ENCODE measurements around the gene GRIN2A. TPM values are rescaled to one million over a fixed set of nuclear protein-coding genes. Genes with fewer than 3 reads are reported as not detected.

Gene GRIN2A
- total and polyA plus RNA-seq, 2 donors (not counting 3 experiments of a cell fraction or from before 2014, with no cell fraction given) = not detected

DNA sequence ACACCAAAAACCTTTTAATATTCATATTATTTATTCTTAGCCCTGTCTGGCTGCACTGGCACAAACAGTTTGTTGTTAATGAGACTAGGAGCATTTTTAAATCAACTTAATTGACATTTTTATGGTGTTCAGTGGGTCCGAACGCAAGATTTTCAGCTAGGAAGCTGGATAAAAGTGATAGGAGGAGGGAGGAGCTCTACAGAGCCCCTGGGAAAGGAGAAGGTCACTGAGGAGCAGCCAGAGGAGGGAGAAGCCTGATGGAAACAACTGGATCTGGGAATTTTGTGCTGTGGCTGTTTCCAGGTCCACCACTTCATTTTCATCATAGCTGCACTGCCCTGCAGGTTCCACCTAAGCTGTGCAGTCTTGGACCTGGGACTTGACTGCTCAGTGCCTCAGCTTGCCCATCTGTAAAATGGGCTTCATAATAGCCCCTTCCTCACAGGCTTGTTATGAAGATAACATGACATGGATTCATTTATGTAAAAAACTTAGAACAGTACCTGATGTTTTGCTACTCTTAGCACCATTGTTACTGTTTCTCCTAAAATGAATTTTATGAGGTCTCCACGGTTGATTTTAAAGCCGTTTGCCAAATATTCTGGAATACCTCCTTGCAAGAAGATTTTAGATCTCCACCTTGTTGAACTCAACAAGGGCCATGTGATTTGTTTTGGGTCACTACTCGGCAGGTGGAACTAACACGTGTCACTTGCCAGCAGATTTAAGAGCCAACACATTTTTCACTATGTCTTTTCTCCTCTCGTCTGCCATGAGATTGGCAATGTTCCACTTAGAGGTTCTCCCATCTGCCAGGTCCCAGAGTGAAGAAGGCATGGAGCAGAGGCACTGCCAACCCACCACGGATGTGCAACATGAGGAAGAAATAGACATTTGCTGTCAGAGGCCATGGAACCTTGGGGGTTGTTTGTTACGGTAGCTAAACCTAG, 18.7 kb upstream of the GRIN2A start:
- TF ChIP-seq POLR2AphosphoS5 (IDR thresholded peaks at IDR 0.05; ENCODE audit: insufficient read depth, low read depth, low read length) = no peak
- no peak for TF ChIP-seq POLR2A (IDR thresholded peaks at IDR 0.05; ENCODE audit: low read depth, low read length)
- TF ChIP-seq GATA2 (IDR thresholded peaks at IDR 0.05; ENCODE audit: insufficient read depth, insufficient read length, low read depth, low read length) = no peak
- no peak for TF ChIP-seq JUN (IDR thresholded peaks at IDR 0.05; ENCODE audit: borderline replicate concordance, insufficient read depth, insufficient read length, low read depth)
- TF ChIP-seq FOS (IDR thresholded peaks at IDR 0.05; ENCODE audit: borderline replicate concordance, insufficient read depth, low read length) = no peak
- no peak for TF ChIP-seq MAX (IDR thresholded peaks at IDR 0.05; ENCODE audit: insufficient read depth, insufficient read length)
- no peak for TF ChIP-seq MYC (IDR thresholded peaks at IDR 0.05; ENCODE audit: low read depth, low read length)
- TF ChIP-seq EZH2 (IDR thresholded peaks at IDR 0.05; ENCODE audit: borderline replicate concordance, low read depth, low read length, severe bottlenecking) = no peak
- no peak for TF ChIP-seq CTCF (IDR thresholded peaks at IDR 0.05; ENCODE audit: extremely low read depth in 1 of 2, insufficient read depth in 1 of 2, low read depth in 1 of 2, low read length in 2 of 2)

More for the DNA sequence above, 18.7 kb upstream of the GRIN2A start:
- Histone ChIP-seq H3K9me3 (replicated peaks; ENCODE audit: control insufficient read depth, insufficient read depth, low read length) (no peaks in the 10 kb centered on the region), H3K27me3 (ENCODE audit: control insufficient read depth in 2 of 2, insufficient read depth in 2 of 2, low read length in 2 of 2) (no peaks in the 10 kb centered on the region), H4K20me1 (replicated peaks; ENCODE audit: control insufficient read depth, extremely low read depth, insufficient read depth, low read length) (no peaks in the 10 kb centered on the region), H3K79me2 (ENCODE audit: control insufficient read depth, insufficient read depth, low read length) (no peaks in the 10 kb centered on the region), H2AFZ (ENCODE audit: low read depth, low read length) (no peak overlapping the region), H3K4me3 (replicated peaks in 1 of 3; ENCODE audit: insufficient read depth in 1 of 3, low read depth in 1 of 3, low read length in 3 of 3) (no peak overlapping the region), H3K27ac (ENCODE audit: insufficient read depth, low read depth, low read length) (no peak overlapping the region), H3K36me3 (ENCODE audit: control insufficient read depth in 2 of 2, extremely low read depth in 1 of 2, insufficient read depth in 2 of 2, low read length in 2 of 2) (no peaks in the 10 kb centered on the region), H3K4me2 (ENCODE audit: insufficient read depth, low read length) (no peak overlapping the region), H3K4me1 (ENCODE audit: control insufficient read depth, extremely low read depth, insufficient read depth, low read length) (no peaks in the 10 kb centered on the region), H3K9me1 (replicated peaks; ENCODE audit: control insufficient read depth, extremely low read depth, insufficient read depth, low read length) (no peaks in the 10 kb centered on the region), H3K9ac (replicated peaks; ENCODE audit: extremely low read depth, insufficient read depth, low read length) (no peak overlapping the region)
- no peak for FAIRE-seq
- dilution Hi-C loops (cut with MboI; ENCODE audit: extremely low pct_ligation_motif_present, low sequenced_read_pairs) = no loop called here
- no peak for DNase-seq (ENCODE audit: low read depth, low spot score)
- ChIA-PET POLR2A (no interaction called here), CTCF (no interaction called here)
- intact Hi-C loops (cut with micrococcal nuclease) = no loop called here
- BruUV-seq (replicated peaks) = no TSS peak
